Stimulated activated CD8-positive, alpha-beta memory T cell treated with anti-CD3 and anti-CD28 coated beads, Interleukin-4, amount 100 ng/mL, for 4 hours (primary cell): Measurements from ENCODE around the gene TIGD3.

Source experiments
- DNase-seq, 2 donors: peaks; one replicate each; pipeline ENCODE4 v3.0.0-alpha.2; 2020; ENCODE audit warnings: low read depth in 2 of 2, low spot score in 1 of 2

The TIGD3 gene

GRCh38 chr11:65404638-65405339 is 50.2 kb downstream of the TIGD3 start:
- no peak for DNase-seq
